Activated CD4-positive, alpha-beta memory T cell treated with anti-CD3 and anti-CD28 coated beads for 36 hours (primary cell): ENCODE measurements around the gene SMKR1. TPM values are rescaled to one million over a fixed set of nuclear protein-coding genes. Genes with fewer than 3 reads are reported as not detected.
"Not testable (repeated sequence)": the region's sequence is repeated elsewhere in the genome, so short reads cannot be mapped to it uniquely, and the experiment has no call there.

Experiments
- CTCF ChIA-PET: fragments of 350-600 bp; sonication (Branson Sonifier 250); formaldehyde crosslinking; loops from one replicate; lab custom pipeline; 2021; ENCODE audit warnings: antibody characterized with exemption, inconsistent platforms; lab: Charles Lee
- POLR2A ChIA-PET: fragments of 350-600 bp; sonication (Branson Sonifier 250); formaldehyde crosslinking; loops from one replicate; lab custom pipeline; 2021; ENCODE audit warnings: antibody characterized with exemption; lab: Charles Lee
- DNase-seq: peaks from one replicate; pipeline ENCODE4 v3.0.0-alpha.2; 2020
- H3K27ac Mint-ChIP-seq: one replicate; pipeline ENCODE4 v1.8.0; 2021; ENCODE audit warnings: mixed read lengths
- H3K27me3 Mint-ChIP-seq: one replicate; pipeline ENCODE4 v1.8.0; 2021; ENCODE audit warnings: mixed read lengths
- H3K36me3 Mint-ChIP-seq: one replicate; pipeline ENCODE4 v1.8.0; 2021; ENCODE audit warnings: mixed read lengths
- H3K4me1 Mint-ChIP-seq: one replicate; pipeline ENCODE4 v1.8.0; 2021; ENCODE audit warnings: low read depth, mixed read lengths
- H3K4me3 Mint-ChIP-seq: one replicate; pipeline ENCODE4 v1.8.0; 2021; ENCODE audit warnings: mild to moderate bottlenecking, mixed read lengths
- H3K9me3 Mint-ChIP-seq: one replicate; pipeline ENCODE4 v1.8.0; 2021; ENCODE audit warnings: mixed read lengths
- intact Hi-C: fragments of 100-400 bp; cut with micrococcal nuclease; formaldehyde crosslinking; loops from one replicate; pipeline ENCODE4 v1.15.1; 2023
- total RNA-seq, 2 experiments: library from RNA; stranded (reverse); gene quantifications; one replicate each; pipeline ENCODE4 v1.2.3, GENCODE V29; 2021

SMKR1 gene
- total RNA-seq, 2 experiments from 2014 or later: 1.5 to 2.0 TPM

DNA sequence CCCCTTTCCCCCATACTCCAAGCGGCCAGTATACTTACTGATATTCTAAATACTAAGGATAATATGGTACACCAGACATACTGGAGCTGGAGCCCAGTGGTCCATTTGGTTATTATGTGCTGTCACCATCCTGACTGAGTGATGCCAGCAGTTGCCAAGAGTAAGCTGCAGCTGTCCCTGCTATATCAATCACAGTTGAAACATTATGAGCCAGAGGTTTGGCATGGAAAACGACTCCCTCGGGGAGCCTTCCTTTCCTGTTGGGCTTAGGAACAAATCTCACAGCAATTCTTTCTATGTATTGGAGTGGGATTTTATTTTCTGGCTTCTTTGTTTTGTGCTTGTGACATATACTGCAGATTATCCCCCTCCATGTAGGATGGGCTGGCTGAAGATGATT is 35.5 kb upstream of the SMKR1 start:
- Mint-ChIP-seq H3K4me3 (no peak overlapping the region), H3K27ac (no peak overlapping the region), H3K36me3 (peaks cover 65% of the 10 kb centered on the region), H3K27me3 (no peaks in the 10 kb centered on the region), H3K4me1 (peaks cover 13% of the 10 kb centered on the region), H3K9me3 (no peaks in the 10 kb centered on the region)
- DNase-seq: no peak
- intact Hi-C loops: no loop called here
- ChIA-PET CTCF (interaction anchor here (1.0 to 8.2 kb wide), 2 partner anchors 90 to 100 kb away, joined by 3 to 114 read pairs; no protein-coding TSS in a partner anchor), POLR2A (no interaction called here)

DNA sequence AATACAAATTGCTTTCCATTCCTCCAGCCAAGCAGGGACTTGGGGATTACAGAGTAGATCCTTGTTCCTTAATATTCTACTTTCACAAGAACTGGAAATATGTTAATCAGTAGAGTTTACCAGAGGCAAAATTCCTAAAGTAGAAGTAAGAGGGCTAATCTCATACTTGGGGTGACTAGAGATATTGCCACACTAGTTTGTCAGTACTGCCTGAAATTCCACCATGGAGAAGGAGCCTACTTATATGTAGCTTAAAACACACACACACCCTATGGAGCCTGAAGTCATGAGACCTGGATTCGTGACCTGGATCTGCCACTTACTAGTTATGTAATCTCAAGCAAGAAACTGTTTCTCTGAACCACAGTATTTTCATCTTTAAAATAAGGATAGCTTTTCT is 34.2 kb upstream of the SMKR1 start:
- CTCF ChIA-PET: interaction anchor here (1.0 to 8.2 kb wide), 2 partner anchors 28 to 101 kb away, joined by 4 to 114 read pairs; no protein-coding TSS in a partner anchor

DNA sequence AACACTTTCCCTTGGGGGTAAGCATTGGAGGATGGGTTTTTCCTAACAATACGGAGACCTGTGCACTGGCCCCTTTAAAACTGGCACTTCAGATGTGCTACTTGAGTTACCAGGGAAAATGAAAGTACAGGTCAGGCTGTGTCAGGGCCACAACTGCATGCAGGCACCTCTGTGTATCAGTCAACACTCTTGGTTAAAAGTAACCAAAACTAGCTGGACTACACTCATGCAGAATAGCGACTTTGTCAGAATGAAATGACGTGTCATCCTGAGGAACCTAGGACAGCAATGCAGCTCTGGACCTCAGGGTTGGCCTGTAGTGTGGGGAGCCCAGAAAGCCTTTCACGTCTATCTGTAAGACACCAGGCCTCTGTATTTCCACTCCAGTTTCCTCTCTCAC is 33.8 kb upstream of the SMKR1 start:
- POLR2A ChIA-PET: no interaction called here
- peaks cover 13% of the 10 kb centered on the region for H3K4me1 Mint-ChIP-seq
- H3K4me3 Mint-ChIP-seq: no peak overlapping the region
- no peaks in the 10 kb centered on the region for H3K27me3 Mint-ChIP-seq
- CTCF ChIA-PET: interaction anchor here (0.6 to 8.2 kb wide), 5 partner anchors 92 to 168 kb away, joined by 3 to 114 read pairs (median 4); no protein-coding TSS in a partner anchor
- H3K36me3 Mint-ChIP-seq: peaks cover 60% of the 10 kb centered on the region
- intact Hi-C loops: no loop called here
- DNase-seq: peak; percentile 13
- H3K27ac Mint-ChIP-seq: no peak overlapping the region
- H3K9me3 Mint-ChIP-seq: no peaks in the 10 kb centered on the region

More for the DNA sequence above, 34.2 kb upstream of the SMKR1 start:
- Mint-ChIP-seq H3K36me3 (peaks cover 63% of the 10 kb centered on the region), H3K27me3 (no peaks in the 10 kb centered on the region), H3K4me1 (peaks cover 13% of the 10 kb centered on the region), H3K9me3 (no peaks in the 10 kb centered on the region), H3K4me3 (no peak overlapping the region), H3K27ac (no peak overlapping the region)
- POLR2A ChIA-PET: no interaction called here
- intact Hi-C loops: no loop called here
- no peak for DNase-seq

DNA sequence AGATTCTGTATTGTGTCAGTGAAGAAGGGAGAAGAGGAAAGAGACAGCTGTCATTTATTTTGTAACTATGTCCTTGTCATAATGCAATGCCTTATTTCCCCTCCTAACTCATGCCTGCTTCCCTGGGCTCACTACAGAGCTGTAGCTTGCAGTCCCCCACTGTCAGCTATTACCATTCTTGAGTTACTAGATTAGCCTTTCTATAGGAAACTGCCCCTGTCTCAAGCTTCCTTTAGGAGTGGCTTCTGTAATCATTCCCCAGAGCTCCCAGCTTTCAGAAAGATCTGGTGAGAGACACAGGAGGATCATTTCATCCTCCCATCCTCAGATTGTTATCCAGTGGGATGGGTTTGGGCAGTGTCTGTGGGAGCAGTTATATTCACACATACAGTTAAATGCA is 32.4 kb upstream of the SMKR1 start:
- ChIA-PET CTCF (interaction anchor here (1.0 to 8.2 kb wide), 7 partner anchors 36 to 138 kb away, joined by 3 to 114 read pairs (median 4); partner anchors contain the start of gene STRIP2), POLR2A (no interaction called here)
- Mint-ChIP-seq H3K4me1 (peaks cover 13% of the 10 kb centered on the region), H3K27me3 (no peaks in the 10 kb centered on the region), H3K27ac (no peak overlapping the region), H3K9me3 (no peaks in the 10 kb centered on the region), H3K36me3 (peaks cover 53% of the 10 kb centered on the region), H3K4me3 (no peak overlapping the region)
- intact Hi-C loops: loop anchor here (5.0 to 10.0 kb wide), 2 partner anchors 245 to 357 kb away; partner anchors contain the start of gene AHCYL2
- no peak for DNase-seq

DNA sequence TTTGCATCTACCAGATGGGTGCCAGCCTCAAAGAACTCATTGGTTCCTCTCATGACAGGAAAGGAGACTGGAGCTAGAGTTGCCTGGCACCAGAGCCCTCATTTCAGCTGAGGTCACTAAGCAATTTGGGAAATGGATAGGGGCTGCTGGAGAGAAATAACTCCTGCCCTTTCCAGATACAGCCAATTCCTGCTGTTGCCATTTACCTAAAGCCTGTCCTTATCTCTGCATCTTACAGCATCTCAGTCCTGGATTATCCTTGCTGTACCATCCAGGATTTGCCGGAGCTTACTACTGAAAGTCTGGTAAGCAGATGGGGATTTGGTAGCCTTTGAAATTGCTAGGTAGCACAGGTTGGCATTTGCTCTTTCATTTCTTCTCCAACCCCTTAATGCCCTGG is 31.9 kb upstream of the SMKR1 start:
- Mint-ChIP-seq H3K4me1 (peaks cover 13% of the 10 kb centered on the region), H3K4me3 (no peak overlapping the region), H3K36me3 (peaks cover 53% of the 10 kb centered on the region), H3K27ac (no peak overlapping the region), H3K27me3 (no peaks in the 10 kb centered on the region), H3K9me3 (no peaks in the 10 kb centered on the region)
- intact Hi-C loops: loop anchor here (5.0 to 10.0 kb wide), 2 partner anchors 246 to 357 kb away; partner anchors contain the start of gene AHCYL2
- ChIA-PET POLR2A (interaction anchor here (0.9 to 1.8 kb wide), 2 partner anchors 36 to 102 kb away, joined by 3 to 7 read pairs; partner anchors contain the start of gene STRIP2), CTCF (interaction anchor here (0.8 to 8.2 kb wide), 11 partner anchors 23 to 173 kb away, joined by 3 to 114 read pairs (median 4); partner anchors contain the start of gene STRIP2)
- DNase-seq: no peak

DNA sequence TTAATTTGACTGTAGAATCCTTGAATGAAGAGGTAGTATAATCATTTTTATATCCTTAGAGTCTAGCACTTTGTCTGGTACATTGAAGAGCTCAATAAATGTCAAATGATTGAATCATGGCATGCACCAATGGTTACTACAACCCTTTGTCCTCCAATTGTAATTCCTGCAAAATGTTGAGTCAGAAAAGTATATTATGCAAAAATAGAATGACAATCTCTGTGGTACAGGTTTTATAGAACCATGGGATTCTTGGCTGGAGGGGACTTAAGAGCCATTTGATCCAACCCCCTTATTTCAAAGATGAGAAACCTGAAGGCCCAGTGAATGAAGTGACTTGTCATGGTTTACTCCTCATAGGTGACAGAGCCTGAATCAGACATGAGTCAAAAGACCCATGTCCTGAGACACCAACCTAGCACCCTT is 30.9 kb upstream of the SMKR1 start:
- H3K4me3 Mint-ChIP-seq: no peak overlapping the region

DNA sequence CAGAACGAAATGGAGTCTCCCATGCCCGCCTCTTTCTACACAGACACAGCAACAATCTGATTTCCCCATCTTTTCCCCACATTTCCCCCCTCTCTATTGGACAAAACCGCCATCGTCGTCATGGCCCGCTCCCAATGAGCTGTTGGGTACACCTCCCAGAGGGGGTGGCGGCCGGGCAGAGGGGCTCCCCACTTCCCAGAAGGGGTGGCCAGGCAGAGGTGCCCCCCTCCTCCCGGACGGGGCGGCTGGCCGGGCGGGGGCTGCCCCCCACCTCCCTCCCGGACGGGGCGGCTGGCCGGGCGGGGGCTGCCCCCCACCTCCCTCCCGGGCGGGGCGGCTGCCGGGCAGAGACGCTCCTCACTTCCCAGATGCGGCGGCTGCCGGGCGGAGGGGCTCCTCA is 26.4 kb upstream of the SMKR1 start:
- CTCF ChIA-PET, POLR2A ChIA-PET, H3K27me3 Mint-ChIP-seq, H3K4me1 Mint-ChIP-seq, H3K9me3 Mint-ChIP-seq, H3K4me3 Mint-ChIP-seq, H3K27ac Mint-ChIP-seq, DNase-seq: not testable (repeated sequence)
- intact Hi-C loops: loop anchor here (10.0 kb wide), 1 partner anchor 251 kb away; the partner anchor contains the start of gene AHCYL2
- H3K36me3 Mint-ChIP-seq: peaks cover 47% of the 10 kb centered on the region

More for the DNA sequence above, 30.9 kb upstream of the SMKR1 start:
- peaks cover 47% of the 10 kb centered on the region for H3K36me3 Mint-ChIP-seq
- H3K4me1 Mint-ChIP-seq: peaks cover 13% of the 10 kb centered on the region
- intact Hi-C loops: loop anchor here (1.0 to 10.0 kb wide), 3 partner anchors 32 to 356 kb away; partner anchors contain the start of gene AHCYL2
- ChIA-PET POLR2A (interaction anchor here (0.7 to 1.8 kb wide), 5 partner anchors 23 to 670 kb away, joined by 3 to 7 read pairs (median 3); partner anchors contain the start of gene STRIP2), CTCF (interaction anchor here (0.7 to 8.2 kb wide), 32 partner anchors 8 to 540 kb away, joined by 3 to 114 read pairs (median 4); partner anchors contain the start of gene STRIP2)
- H3K9me3 Mint-ChIP-seq: no peaks in the 10 kb centered on the region
- no peak for DNase-seq
- H3K27me3 Mint-ChIP-seq: no peaks in the 10 kb centered on the region
- peak overlapping the region; percentile 43 for H3K27ac Mint-ChIP-seq

DNA sequence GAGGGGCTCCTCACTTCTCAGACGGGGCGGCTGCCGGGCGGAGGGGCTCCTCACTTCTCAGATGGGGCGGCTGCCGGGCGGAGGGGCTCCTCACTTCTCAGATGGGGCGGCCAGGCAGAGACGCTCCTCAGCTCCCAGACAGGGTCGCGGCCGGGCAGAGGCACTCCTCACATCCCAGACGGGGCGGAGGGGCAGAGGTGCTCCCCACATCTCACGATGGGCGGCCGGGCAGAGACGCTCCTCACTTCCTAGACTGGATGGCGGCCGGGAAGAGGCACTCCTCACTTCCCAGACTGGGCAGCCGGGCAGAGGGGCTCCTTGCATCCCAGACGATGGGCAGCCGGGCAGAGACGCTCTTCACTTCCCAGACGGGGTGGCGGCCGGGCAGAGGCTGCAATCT is 25.9 kb upstream of the SMKR1 start:
- intact Hi-C loops: loop anchor here (10.0 kb wide), 1 partner anchor 252 kb away; the partner anchor contains the start of gene AHCYL2
- POLR2A ChIA-PET, H3K27ac Mint-ChIP-seq, CTCF ChIA-PET, DNase-seq, H3K4me1 Mint-ChIP-seq, H3K9me3 Mint-ChIP-seq, H3K27me3 Mint-ChIP-seq, H3K4me3 Mint-ChIP-seq: not testable (repeated sequence)
- peaks cover 45% of the 10 kb centered on the region for H3K36me3 Mint-ChIP-seq

DNA sequence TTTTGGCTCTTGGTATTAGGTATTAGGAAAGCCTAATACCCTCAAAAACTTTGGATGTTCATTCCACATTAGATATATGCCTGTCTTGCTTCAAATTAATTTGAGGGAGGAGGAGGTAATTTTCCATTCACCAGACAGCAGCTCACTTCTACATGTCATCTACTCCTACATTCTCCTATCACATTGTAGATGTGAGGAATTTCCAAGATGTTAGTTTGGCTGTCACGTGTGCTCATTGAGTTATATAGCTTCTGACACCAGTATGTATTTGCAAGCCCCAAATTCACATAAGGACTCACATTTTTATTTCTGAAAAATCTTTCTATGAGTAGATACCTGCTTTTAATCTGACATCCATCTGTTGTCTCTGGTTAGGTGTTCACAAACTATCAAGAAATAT is 22.5 kb upstream of the SMKR1 start:
- peaks cover 56% of the 10 kb centered on the region for H3K36me3 Mint-ChIP-seq
- intact Hi-C loops: loop anchor here (10.0 kb wide), 1 partner anchor 255 kb away; the partner anchor contains the start of gene AHCYL2

DNA sequence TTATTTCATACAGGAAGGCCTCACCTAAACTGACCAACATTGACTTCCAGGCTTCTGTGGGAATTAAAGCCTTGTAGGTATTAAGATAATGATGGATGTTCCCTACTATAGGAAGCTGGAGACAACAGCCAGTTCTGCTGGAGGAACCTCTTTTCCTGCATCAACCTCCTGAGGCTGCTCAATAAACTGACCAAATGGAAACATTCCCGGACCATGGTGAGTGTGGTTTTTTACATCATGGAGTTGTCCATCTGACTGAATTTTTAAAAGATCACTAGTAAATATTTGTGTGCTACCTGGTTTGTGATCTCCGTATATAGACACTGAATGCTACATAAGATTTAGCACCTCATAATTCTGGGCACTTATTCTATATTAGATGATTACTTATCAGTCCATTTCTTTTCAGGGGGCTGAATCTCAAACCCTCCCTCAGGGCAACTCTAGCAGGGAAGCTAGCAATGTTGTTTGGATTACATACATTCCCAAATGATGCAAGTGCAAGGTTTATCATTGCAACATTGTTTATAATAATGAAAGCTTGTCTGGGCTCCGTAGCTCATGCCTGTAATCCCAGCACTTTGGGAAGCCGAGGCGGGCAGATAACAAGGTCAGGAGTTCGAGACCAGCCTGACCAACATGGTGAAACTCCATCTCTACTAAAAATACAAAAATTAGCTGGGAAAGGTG is 21.5 kb upstream of the SMKR1 start:
- intact Hi-C loops: no loop called here
- Mint-ChIP-seq H3K27me3 (no peaks in the 10 kb centered on the region), H3K27ac (no peak overlapping the region), H3K36me3 (peaks cover 55% of the 10 kb centered on the region), H3K4me1 (no peaks in the 10 kb centered on the region), H3K9me3 (no peaks in the 10 kb centered on the region), H3K4me3 (no peak overlapping the region)
- ChIA-PET CTCF (interaction anchor here (0.9 to 1.3 kb wide), 2 partner anchors 104 to 113 kb away, joined by 3 read pairs; no protein-coding TSS in a partner anchor), POLR2A (no interaction called here)
- DNase-seq: no peak

More for the DNA sequence above, 22.5 kb upstream of the SMKR1 start:
- no peaks in the 10 kb centered on the region for H3K9me3 Mint-ChIP-seq
- H3K27ac Mint-ChIP-seq: no peak overlapping the region
- DNase-seq: no peak
- CTCF ChIA-PET: interaction anchor here (0.7 to 1.3 kb wide), 2 partner anchors 103 to 105 kb away, joined by 3 read pairs; no protein-coding TSS in a partner anchor
- H3K4me1 Mint-ChIP-seq: no peaks in the 10 kb centered on the region
- POLR2A ChIA-PET: no interaction called here
- no peaks in the 10 kb centered on the region for H3K27me3 Mint-ChIP-seq
- no peak overlapping the region for H3K4me3 Mint-ChIP-seq

DNA sequence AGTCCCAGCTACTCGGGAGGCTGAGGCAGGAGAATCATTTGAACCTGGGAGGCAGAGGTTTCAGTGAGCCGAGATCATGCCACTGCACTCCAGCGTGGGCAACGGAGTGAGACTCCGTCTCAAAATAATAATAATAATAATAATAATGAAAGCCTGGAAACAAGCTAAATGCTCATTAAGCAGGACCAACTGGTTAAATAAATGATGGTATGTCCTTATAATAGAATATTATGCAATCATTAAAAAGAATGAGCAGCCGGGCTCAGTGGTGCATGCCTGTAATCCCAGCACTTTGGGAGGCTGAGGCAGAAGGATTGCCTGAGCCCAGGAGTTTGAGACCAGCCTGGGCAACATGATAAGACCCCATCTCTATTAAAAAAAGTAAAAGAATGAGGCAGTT is 21.0 kb upstream of the SMKR1 start:
- H3K36me3 Mint-ChIP-seq: peaks cover 58% of the 10 kb centered on the region
- intact Hi-C loops, H3K27me3 Mint-ChIP-seq, H3K4me3 Mint-ChIP-seq, H3K27ac Mint-ChIP-seq, DNase-seq, POLR2A ChIA-PET, H3K4me1 Mint-ChIP-seq, H3K9me3 Mint-ChIP-seq: not testable (repeated sequence)
- CTCF ChIA-PET: interaction anchor here (0.9 kb wide), 1 partner anchor 114 kb away, joined by 3 read pairs; no protein-coding TSS in a partner anchor

DNA sequence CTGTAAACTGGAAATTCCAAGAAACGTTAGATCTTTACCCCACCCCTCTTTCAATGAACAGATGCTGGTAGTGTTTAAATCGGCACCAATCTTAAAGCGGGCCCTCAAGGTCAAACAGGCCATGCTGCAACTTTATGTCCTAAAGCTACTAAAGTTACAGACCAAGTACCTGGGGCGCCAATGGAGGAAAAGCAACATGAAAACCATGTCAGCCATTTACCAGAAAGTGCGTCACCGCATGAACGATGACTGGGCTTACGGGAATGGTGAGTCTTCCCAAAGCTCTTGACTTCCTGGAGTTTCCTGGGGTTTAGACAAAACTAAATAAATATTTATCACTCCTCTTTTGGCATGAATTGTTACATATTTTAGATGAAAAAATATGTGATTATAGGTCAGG is 19.6 kb upstream of the SMKR1 start:
- intact Hi-C loops: no loop called here

More for the DNA sequence above, 19.6 kb upstream of the SMKR1 start:
- peaks cover 58% of the 10 kb centered on the region for H3K36me3 Mint-ChIP-seq
- no peaks in the 10 kb centered on the region for H3K27me3 Mint-ChIP-seq
- H3K27ac Mint-ChIP-seq: no peak overlapping the region
- CTCF ChIA-PET: interaction anchor here (0.6 to 1.5 kb wide), 4 partner anchors 8 to 115 kb away, joined by 3 to 7 read pairs (median 4); no protein-coding TSS in a partner anchor
- POLR2A ChIA-PET: no interaction called here
- no peak for DNase-seq
- no peak overlapping the region for H3K4me3 Mint-ChIP-seq
- H3K9me3 Mint-ChIP-seq: no peaks in the 10 kb centered on the region
- H3K4me1 Mint-ChIP-seq: no peaks in the 10 kb centered on the region
